ENCODE data around the gene NEUROD2. TPM values are rescaled to one million over a fixed set of nuclear protein-coding genes. Genes with fewer than 3 reads are reported as not detected.

Gene NEUROD2
- total and polyA plus RNA-seq, 2 of the 8 experiments (the other 6 are each of a cell fraction or from before 2014, with no cell fraction given): not detected

- no peak overlapping the region for H2AFZ ChIP-seq (ENCODE audit: low read length)
- H4K91ac ChIP-seq (replicated peaks; ENCODE audit: insufficient read length, low read length): no peak overlapping the region
- H3K56ac ChIP-seq (replicated peaks; ENCODE audit: insufficient read length, low read depth, low read length): no peak overlapping the region
- H4K8ac ChIP-seq (ENCODE audit: extremely low read depth, insufficient read depth, low read length): no peak overlapping the region
- ChIA-PET CTCF (ENCODE audit: partially characterized antibody) (interaction anchor here (1.2 to 49.2 kb wide), 5 partner anchors 9 to 70 kb away, joined by 3 to 1885 read pairs (median 9); partner anchors contain the start of genes ERBB2, PGAP3, PNMT and PPP1R1B), POLR2A (ENCODE audit: partially characterized antibody) (interaction anchor here (1.5 to 7.7 kb wide), 4 partner anchors 10 to 23 kb away, joined by 3 to 39 read pairs (median 6); partner anchors contain the start of gene STARD3)
- peak overlapping the region; percentile 60; the same call in 1 of the 2 replicates for H3K18ac ChIP-seq (ENCODE audit: extremely low read depth, low read length)
- H3K9ac ChIP-seq (replicated peaks in 1 of 4; ENCODE audit: extremely low read depth in 1 of 4, low read depth in 3 of 4, low read length in 3 of 4): no peak overlapping the region
- no peak overlapping the region for H3K4me2 ChIP-seq (ENCODE audit: insufficient read depth in 1 of 2, low read depth in 2 of 2, low read length in 2 of 2)
- H3K23me2 ChIP-seq (ENCODE audit: low read depth, low read length): no peaks in the 10 kb centered on the region; the same call in none of the 2 replicates
- no peak for TF ChIP-seq KDM5A (IDR thresholded peaks at IDR 0.05; ENCODE audit: low read length)
- no peak for TF ChIP-seq MAFK (IDR thresholded peaks at IDR 0.05; ENCODE audit: low read depth, low read length)
- no peak for TF ChIP-seq RXRA (IDR thresholded peaks at IDR 0.05; ENCODE audit: insufficient read depth, low read depth, low read length)
- TF ChIP-seq MAX (IDR thresholded peaks at IDR 0.05): no peak
- no peak for TF ChIP-seq TAF1 (IDR thresholded peaks at IDR 0.05; ENCODE audit: low read depth, low read length)
- TF ChIP-seq CHD1 (IDR thresholded peaks at IDR 0.05; ENCODE audit: low read depth, low read length): no peak
- TF ChIP-seq USF2 (IDR thresholded peaks at IDR 0.05; ENCODE audit: low read length): no peak
- H3K14ac ChIP-seq (ENCODE audit: insufficient read length): no peak overlapping the region
- H2BK12ac ChIP-seq (ENCODE audit: low read depth, low read length): no peak overlapping the region
- no peaks in the 10 kb centered on the region for H3K9me3 ChIP-seq (ENCODE audit: insufficient read depth in 2 of 2, low read depth in 1 of 2, low read length in 1 of 2)
- H4K20me1 ChIP-seq (replicated peaks in 1 of 2; ENCODE audit: control insufficient read depth in 1 of 2, insufficient read depth in 2 of 2, low read length in 2 of 2): peaks cover 0 to 18% of the 10 kb centered on the region in 2 experiments
- no peak overlapping the region for H3K23ac ChIP-seq (ENCODE audit: insufficient read length)
- no peak overlapping the region for H2AK5ac ChIP-seq (ENCODE audit: low read depth, low read length)
- no peaks in the 10 kb centered on the region for H3K27me3 ChIP-seq (replicated peaks in 1 of 4; ENCODE audit: control insufficient read depth in 3 of 4, extremely low read depth in 1 of 4, insufficient read depth in 3 of 4, low read length in 3 of 4)
- H3K79me2 ChIP-seq (ENCODE audit: control insufficient read depth in 1 of 2, insufficient read depth in 2 of 2, low read length in 2 of 2): peaks cover 0 to 34% of the 10 kb centered on the region in 2 experiments; a peak in 2 of 4 replicates
- H2BK5ac ChIP-seq (ENCODE audit: low read depth, low read length): no peak overlapping the region
- H2BK20ac ChIP-seq (ENCODE audit: low read length): peak overlapping the region; percentile 23; the same call in 1 of the 2 replicates
- DNase-seq (ENCODE audit: low read depth in 1 of 2, low spot score in 2 of 2) (no peak), FAIRE-seq (no peak)
- 91% methylated on average over 5 of the region's 5 CpGs; no CpG with 5 or more reads in 1 of the 2 experiments for WGBS, 2 experiments (ENCODE audit: extremely low coverage in 1 of 2, insufficient coverage in 1 of 2, insufficient read length in 1 of 2, insufficient replicate concordance in 2 of 2, low coverage in 1 of 2, low lambda C conversion rate in 2 of 2, missing lambda C conversion rate in 1 of 2)
- H4K5ac ChIP-seq (ENCODE audit: insufficient read length, low read depth, low read length): no peak overlapping the region
- H2BK120ac ChIP-seq (replicated peaks; ENCODE audit: low read depth, low read length): no peak overlapping the region
- no peak overlapping the region for H2BK15ac ChIP-seq (ENCODE audit: low read length)
- no peak overlapping the region for H3K27ac ChIP-seq (ENCODE audit: low read depth, low read length)
- no peak overlapping the region for H3K4ac ChIP-seq (replicated peaks; ENCODE audit: insufficient read length, low read depth, low read length)
- H3K4me1 ChIP-seq (replicated peaks in 1 of 4; ENCODE audit: control insufficient read depth in 3 of 4, insufficient read depth in 4 of 4, low read length in 3 of 4): peaks cover 6 to 18% (median 13%) of the 10 kb centered on the region in 4 experiments; a peak in 6 of 7 replicates
- no peaks in the 10 kb centered on the region for H3K36me3 ChIP-seq (ENCODE audit: control insufficient read depth in 2 of 4, insufficient read depth in 4 of 4, low read length in 3 of 4)
- H3K4me3 ChIP-seq (ENCODE audit: extremely low read depth in 1 of 4, insufficient read depth in 2 of 4, low read depth in 3 of 4, low read length in 4 of 4): no peak overlapping the region
- H3K79me1 ChIP-seq (ENCODE audit: low read depth, low read length): peaks cover 22% of the 10 kb centered on the region
These were observed 39.5 kb upstream of the NEUROD2 start for GRCh38 chr17:39647256-39647655.
